GM21723 (cell line): ENCODE results near the gene FAF1.
"Not testable (repeated sequence)": the region's sequence is repeated elsewhere in the genome, so short reads cannot be mapped to it uniquely, and the experiment has no call there.

Experiments
- ATAC-seq: cut with Tn5 transposase; IDR thresholded peaks from one replicate; pipeline ENCODE4 v1.9.1; 2021; ENCODE audit warnings: mild to moderate bottlenecking, moderate library complexity; ENCODE audit not compliant: unreplicated experiment

Gene FAF1

GRCh38 chr1:50591598-50591997 is 368.5 kb downstream of the FAF1 start:
- ATAC-seq, result no peak

GRCh38 chr1:50582346-50582745 is 377.7 kb downstream of the FAF1 start:
- ATAC-seq, result no peak

GRCh38 chr1:50570066-50570468 is 390.0 kb downstream of the FAF1 start:
- no peak for ATAC-seq

- no peak for ATAC-seq
Measured at GRCh38 chr1:50568782-50569181, 391.3 kb downstream of the FAF1 start.

- no peak for ATAC-seq
Measured at GRCh38 chr1:50566405-50566804, 393.7 kb downstream of the FAF1 start.

GRCh38 chr1:50564417-50564816 is 395.6 kb downstream of the FAF1 start:
- no peak for ATAC-seq

GRCh38 chr1:50562106-50562505 is 398.0 kb downstream of the FAF1 start:
- ATAC-seq, result no peak

GRCh38 chr1:50559421-50559820 is 400.6 kb downstream of the FAF1 start:
- no peak for ATAC-seq

GRCh38 chr1:50553921-50554320 is 406.1 kb downstream of the FAF1 start:
- no peak for ATAC-seq

GRCh38 chr1:50548243-50548642 is 411.8 kb downstream of the FAF1 start:
- ATAC-seq, result no peak

- no peak for ATAC-seq
Measured at GRCh38 chr1:50542362-50542761, 417.7 kb downstream of the FAF1 start.

- ATAC-seq, result no peak
Measured at GRCh38 chr1:50538476-50538875, 421.6 kb downstream of the FAF1 start.

- no peak for ATAC-seq
Measured at GRCh38 chr1:50531601-50532000, 428.5 kb downstream of the FAF1 start.

GRCh38 chr1:50531027-50531426 is 429.0 kb downstream of the FAF1 start:
- no peak for ATAC-seq

- ATAC-seq, result no peak
Measured at GRCh38 chr1:50529510-50529909, 430.6 kb downstream of the FAF1 start.

GRCh38 chr1:50527987-50528320 is 432.1 kb downstream of the FAF1 start:
- ATAC-seq, result not testable (repeated sequence)

GRCh38 chr1:50527249-50527986 is 432.6 kb downstream of the FAF1 start:
- ATAC-seq, result no peak

- no peak for ATAC-seq
Measured at GRCh38 chr1:50526431-50526830, 433.6 kb downstream of the FAF1 start.

GRCh38 chr1:50523548-50523947 is 436.5 kb downstream of the FAF1 start:
- ATAC-seq, result no peak

GRCh38 chr1:50522691-50523342 is 437.2 kb downstream of the FAF1 start:
- no peak for ATAC-seq

- ATAC-seq, result no peak
Measured at GRCh38 chr1:50521703-50522102, 438.4 kb downstream of the FAF1 start.

GRCh38 chr1:50517488-50517887 is 442.6 kb downstream of the FAF1 start:
- no peak for ATAC-seq

GRCh38 chr1:50516056-50516455 is 444.0 kb downstream of the FAF1 start:
- ATAC-seq, result no peak
